GM18505 (cell line): ENCODE measurements around the gene IL22RA2.

Experiments
- ATAC-seq: cut with Tn5 transposase; IDR thresholded peaks from one replicate; pipeline ENCODE4 v1.9.1; 2021; ENCODE audit not compliant: unreplicated experiment
- POLR2A ChIP-seq: IDR thresholded peaks from 4 replicates; pipeline ENCODE4 v1.6.1; 2011; ENCODE audit warnings: borderline replicate concordance; ENCODE audit not compliant: insufficient read depth, insufficient read length; ENCODE audit errors: extremely low read depth

IL22RA2 gene

DNA sequence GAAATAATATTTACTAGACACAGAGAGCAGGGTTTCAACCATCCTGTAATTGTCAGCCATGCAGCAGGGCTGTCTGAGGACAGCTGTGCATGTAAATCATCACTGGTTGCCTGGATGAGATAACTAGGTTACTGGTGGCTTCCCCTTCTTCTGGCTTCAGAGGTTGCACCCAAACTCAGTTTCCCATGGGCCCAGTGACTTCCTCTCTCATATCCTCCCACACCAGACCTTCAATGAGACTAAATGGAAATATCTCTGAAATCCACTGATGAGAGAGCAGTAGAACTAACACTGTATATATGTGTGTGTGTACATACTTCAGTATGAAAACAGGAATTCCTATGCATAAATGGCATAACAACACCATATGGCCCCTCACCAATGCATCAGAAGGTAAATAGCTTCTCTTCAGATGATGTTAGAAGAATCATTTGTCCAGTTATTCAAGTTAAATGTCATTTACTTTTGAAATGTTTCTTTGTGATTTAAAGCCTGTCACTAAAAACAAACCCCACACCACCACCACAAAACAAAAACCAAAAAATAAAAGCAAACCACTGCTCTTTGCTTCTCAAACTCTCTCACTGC lies 77.7 kb downstream of the IL22RA2 start:
- ATAC-seq = peak; percentile 71
- TF ChIP-seq POLR2A = no peak

- ATAC-seq = no peak
- peak; percentile 19 for TF ChIP-seq POLR2A
These were observed 78.4 kb downstream of the IL22RA2 start for GRCh38 chr6:137095093-137095492.

- no peak for ATAC-seq
- no peak for TF ChIP-seq POLR2A
These were observed 78.9 kb downstream of the IL22RA2 start for GRCh38 chr6:137094411-137095008.
